ENCODE results near the gene SELENOI.

GRCh38 chr2:26364669-26365068 lies 18.7 kb downstream of the SELENOI start:
- TF ChIP-seq CTBP1 (IDR thresholded peaks at IDR 0.05; ENCODE audit: borderline replicate concordance) (no peak), HDGF (IDR thresholded peaks at IDR 0.05; ENCODE audit: borderline replicate concordance) (no peak)

Measured in HEK293T (cell line).